Measurements from ENCODE around the gene HEMK1.

HEMK1 gene

GRCh38 chr3:50617096-50617791 is 47.9 kb downstream of the HEMK1 start, which contains the start of gene MAPKAPK3:
MAPKAPK3 (plus strand) TSS chr3:50617151; CDS start chr3:50617566, 415 bp downstream.
- peak; percentile 34 to 50 for DNase-seq

GRCh38 chr3:50617911-50618481 is 48.7 kb downstream of the HEMK1 start:
- DNase-seq = no peak

GRCh38 chr3:50620420-50620819 is 51.1 kb downstream of the HEMK1 start:
- peak in 1 of 2 donors; percentile 58 for DNase-seq

- no peak for DNase-seq
Measured at GRCh38 chr3:50620820-50621219, 51.5 kb downstream of the HEMK1 start.

- no peak for DNase-seq
Measured at GRCh38 chr3:50622881-50623280, 53.6 kb downstream of the HEMK1 start.

- peak; percentile 28 to 65 for DNase-seq
Measured at GRCh38 chr3:50623840-50624474, 54.6 kb downstream of the HEMK1 start.

- DNase-seq = no peak
Measured at GRCh38 chr3:50624634-50625033, 55.3 kb downstream of the HEMK1 start.

GRCh38 chr3:50625231-50626182 is 56.2 kb downstream of the HEMK1 start:
- no peak for DNase-seq

GRCh38 chr3:50626401-50626800 is 57.1 kb downstream of the HEMK1 start:
- DNase-seq = no peak

- peak in 1 of 2 donors; percentile 74 for DNase-seq
Measured at GRCh38 chr3:50627407-50628051, 58.2 kb downstream of the HEMK1 start.

GRCh38 chr3:50628601-50629000 is 59.3 kb downstream of the HEMK1 start:
- DNase-seq = no peak

- DNase-seq = no peak
Measured at GRCh38 chr3:50630394-50630793, 61.1 kb downstream of the HEMK1 start.

GRCh38 chr3:50630877-50631276 is 61.6 kb downstream of the HEMK1 start:
- DNase-seq = no peak

- DNase-seq = no peak
Measured at GRCh38 chr3:50632450-50632849, 63.1 kb downstream of the HEMK1 start.

GRCh38 chr3:50633230-50633790 is 64.0 kb downstream of the HEMK1 start:
- no peak for DNase-seq

GRCh38 chr3:50635066-50635465 is 65.7 kb downstream of the HEMK1 start:
- DNase-seq = no peak

GRCh38 chr3:50637011-50637410 is 67.7 kb downstream of the HEMK1 start:
- no peak for DNase-seq

- no peak for DNase-seq
Measured at GRCh38 chr3:50637945-50638344, 68.6 kb downstream of the HEMK1 start.

GRCh38 chr3:50639055-50639494 is 69.8 kb downstream of the HEMK1 start:
- no peak for DNase-seq

GRCh38 chr3:50642382-50642781 is 73.1 kb downstream of the HEMK1 start:
- no peak for DNase-seq

GRCh38 chr3:50644561-50644960 is 75.2 kb downstream of the HEMK1 start:
- no peak for DNase-seq

GRCh38 chr3:50645378-50645777 is 76.1 kb downstream of the HEMK1 start:
- no peak for DNase-seq
